ENCODE results near the gene GLP1R. TPM values are rescaled to one million over a fixed set of nuclear protein-coding genes. Genes with fewer than 3 reads are reported as not detected.

Gene GLP1R
- total and polyA plus RNA-seq, 2 of the 13 experiments (the other 11 are each of a cell fraction or from before 2014, with no cell fraction given), result not detected

DNA sequence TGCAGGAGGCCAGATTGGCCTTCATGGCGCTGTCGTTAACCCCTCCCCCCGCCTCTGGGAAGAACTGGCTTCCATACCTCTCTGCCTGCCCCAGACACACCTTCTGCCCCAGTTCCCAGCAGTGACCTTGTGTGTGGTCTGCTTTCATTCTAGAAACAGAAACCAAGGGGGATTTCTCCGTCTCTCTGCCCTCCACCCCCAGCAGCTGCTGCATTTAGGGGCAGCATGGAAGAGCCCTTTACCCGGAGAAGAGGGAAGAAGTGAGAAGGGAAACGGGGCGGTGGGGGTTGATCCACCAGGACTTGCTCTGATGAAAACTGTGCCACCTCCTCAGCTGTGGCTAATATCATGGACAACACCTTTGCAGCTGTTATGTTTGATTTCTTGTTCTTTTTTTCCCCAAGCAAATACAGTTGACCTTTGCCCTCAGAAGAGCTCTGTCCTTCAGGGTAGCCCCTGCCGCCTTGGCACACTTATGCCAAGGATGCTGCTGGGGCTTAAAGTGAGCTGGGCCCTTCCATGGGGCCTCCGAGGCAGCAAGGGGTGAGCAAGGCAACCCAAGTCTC is 6.1 kb downstream of the GLP1R start:
- H3K9ac ChIP-seq (ENCODE audit: insufficient read depth, low read depth, low read length), result no peak overlapping the region
- no peak overlapping the region for H3K27ac ChIP-seq (ENCODE audit: extremely low read length, insufficient read depth, low read length)
- no peak for DNase-seq (ENCODE audit: low spot score)
- POLR2A ChIA-PET, result no interaction called here
- 25% methylated on average over 6 of the region's 9 CpGs for WGBS (ENCODE audit: low lambda C conversion rate)
- intact Hi-C loops (cut with micrococcal nuclease; ENCODE audit: unreplicated experiment) (no loop called here), in situ Hi-C loops (cut with HindIII; ENCODE audit: extremely low pct_ligation_motif_present, low pct_unique_long_range_greater_than_20kb) (no loop called here)
- FAIRE-seq, result no peak
- H3K27me3 ChIP-seq (ENCODE audit: control insufficient read depth in 1 of 2, insufficient read depth in 2 of 2, low read length in 2 of 2), result peaks cover under 1 to 41% of the 10 kb centered on the region in 2 experiments; a peak in 3 of 5 replicates
- H2AFZ ChIP-seq (ENCODE audit: low read length), result no peak overlapping the region
- BruUV-seq (replicated peaks), result no TSS peak
- H3K4me1 ChIP-seq (ENCODE audit: insufficient read depth, low read length), result no peaks in the 10 kb centered on the region
- no peak overlapping the region for H3K4me3 ChIP-seq (replicated peaks in 1 of 3; ENCODE audit: insufficient read depth in 1 of 3, low read depth in 2 of 3, low read length in 3 of 3)
- H3K79me2 ChIP-seq (ENCODE audit: insufficient read depth, low read length), result no peaks in the 10 kb centered on the region
- H4K20me1 ChIP-seq (ENCODE audit: insufficient read depth, low read length), result no peaks in the 10 kb centered on the region
- CTCF ChIA-PET (ENCODE audit: low intra/inter-chr PET ratio, low total read pairs), result no interaction called here
- no peaks in the 10 kb centered on the region for H3K9me3 ChIP-seq (ENCODE audit: low read length)
- no peak overlapping the region for H3K4me2 ChIP-seq (ENCODE audit: low read depth, low read length)
- ATAC-seq, result peak; percentile 20; the same call in 2 of the 3 replicates
- H3K36me3 ChIP-seq (replicated peaks in 1 of 2; ENCODE audit: control insufficient read depth in 1 of 2, insufficient read depth in 2 of 2, low read length in 2 of 2), result no peaks in the 10 kb centered on the region
- TF ChIP-seq, protein P1, sequence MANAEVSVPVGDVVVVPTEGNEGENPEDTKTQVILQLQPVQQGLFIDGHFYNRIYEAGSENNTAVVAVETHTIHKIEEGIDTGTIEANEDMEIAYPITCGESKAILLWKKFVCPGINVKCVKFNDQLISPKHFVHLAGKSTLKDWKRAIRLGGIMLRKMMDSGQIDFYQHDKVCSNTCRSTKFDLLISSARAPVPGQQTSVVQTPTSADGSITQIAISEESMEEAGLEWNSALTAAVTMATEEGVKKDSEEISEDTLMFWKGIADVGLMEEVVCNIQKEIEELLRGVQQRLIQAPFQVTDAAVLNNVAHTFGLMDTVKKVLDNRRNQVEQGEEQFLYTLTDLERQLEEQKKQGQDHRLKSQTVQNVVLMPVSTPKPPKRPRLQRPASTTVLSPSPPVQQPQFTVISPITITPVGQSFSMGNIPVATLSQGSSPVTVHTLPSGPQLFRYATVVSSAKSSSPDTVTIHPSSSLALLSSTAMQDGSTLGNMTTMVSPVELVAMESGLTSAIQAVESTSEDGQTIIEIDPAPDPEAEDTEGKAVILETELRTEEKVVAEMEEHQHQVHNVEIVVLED (CRISPR knock-in tag; IDR thresholded peaks at IDR 0.05; ENCODE audit: borderline replicate concordance), result no peak
- TF ChIP-seq NFATC3 (CRISPR knock-in tag; IDR thresholded peaks at IDR 0.05) (no peak), PLRG1 (conservative IDR thresholded peaks at IDR 0.05) (no peak), ZNF30 (CRISPR knock-in tag; IDR thresholded peaks at IDR 0.05) (no peak), ZNF629 (CRISPR knock-in tag; conservative IDR thresholded peaks at IDR 0.05) (no peak), FOXA3 (CRISPR knock-in tag; IDR thresholded peaks at IDR 0.05) (no peak), MIXL1 (CRISPR knock-in tag; IDR thresholded peaks at IDR 0.05) (no peak), ZNF282 (IDR thresholded peaks at IDR 0.05; ENCODE audit: partially characterized antibody) (no peak), KLF6 (CRISPR knock-in tag; IDR thresholded peaks at IDR 0.05) (no peak), FOXO1 (CRISPR knock-in tag; IDR thresholded peaks at IDR 0.05) (no peak), RBM22 (optimal IDR thresholded peaks at IDR 0.05; ENCODE audit: low read length) (no peak), ADNP (CRISPR knock-in tag; IDR thresholded peaks at IDR 0.05) (no peak), ZKSCAN8 (CRISPR knock-in tag; IDR thresholded peaks at IDR 0.05; ENCODE audit: borderline replicate concordance) (no peak)
- TF ChIP-seq, protein P2, sequence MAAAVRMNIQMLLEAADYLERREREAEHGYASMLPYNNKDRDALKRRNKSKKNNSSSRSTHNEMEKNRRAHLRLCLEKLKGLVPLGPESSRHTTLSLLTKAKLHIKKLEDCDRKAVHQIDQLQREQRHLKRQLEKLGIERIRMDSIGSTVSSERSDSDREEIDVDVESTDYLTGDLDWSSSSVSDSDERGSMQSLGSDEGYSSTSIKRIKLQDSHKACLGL (CRISPR knock-in tag; IDR thresholded peaks at IDR 0.05), result no peak
- TF ChIP-seq, protein P3, sequence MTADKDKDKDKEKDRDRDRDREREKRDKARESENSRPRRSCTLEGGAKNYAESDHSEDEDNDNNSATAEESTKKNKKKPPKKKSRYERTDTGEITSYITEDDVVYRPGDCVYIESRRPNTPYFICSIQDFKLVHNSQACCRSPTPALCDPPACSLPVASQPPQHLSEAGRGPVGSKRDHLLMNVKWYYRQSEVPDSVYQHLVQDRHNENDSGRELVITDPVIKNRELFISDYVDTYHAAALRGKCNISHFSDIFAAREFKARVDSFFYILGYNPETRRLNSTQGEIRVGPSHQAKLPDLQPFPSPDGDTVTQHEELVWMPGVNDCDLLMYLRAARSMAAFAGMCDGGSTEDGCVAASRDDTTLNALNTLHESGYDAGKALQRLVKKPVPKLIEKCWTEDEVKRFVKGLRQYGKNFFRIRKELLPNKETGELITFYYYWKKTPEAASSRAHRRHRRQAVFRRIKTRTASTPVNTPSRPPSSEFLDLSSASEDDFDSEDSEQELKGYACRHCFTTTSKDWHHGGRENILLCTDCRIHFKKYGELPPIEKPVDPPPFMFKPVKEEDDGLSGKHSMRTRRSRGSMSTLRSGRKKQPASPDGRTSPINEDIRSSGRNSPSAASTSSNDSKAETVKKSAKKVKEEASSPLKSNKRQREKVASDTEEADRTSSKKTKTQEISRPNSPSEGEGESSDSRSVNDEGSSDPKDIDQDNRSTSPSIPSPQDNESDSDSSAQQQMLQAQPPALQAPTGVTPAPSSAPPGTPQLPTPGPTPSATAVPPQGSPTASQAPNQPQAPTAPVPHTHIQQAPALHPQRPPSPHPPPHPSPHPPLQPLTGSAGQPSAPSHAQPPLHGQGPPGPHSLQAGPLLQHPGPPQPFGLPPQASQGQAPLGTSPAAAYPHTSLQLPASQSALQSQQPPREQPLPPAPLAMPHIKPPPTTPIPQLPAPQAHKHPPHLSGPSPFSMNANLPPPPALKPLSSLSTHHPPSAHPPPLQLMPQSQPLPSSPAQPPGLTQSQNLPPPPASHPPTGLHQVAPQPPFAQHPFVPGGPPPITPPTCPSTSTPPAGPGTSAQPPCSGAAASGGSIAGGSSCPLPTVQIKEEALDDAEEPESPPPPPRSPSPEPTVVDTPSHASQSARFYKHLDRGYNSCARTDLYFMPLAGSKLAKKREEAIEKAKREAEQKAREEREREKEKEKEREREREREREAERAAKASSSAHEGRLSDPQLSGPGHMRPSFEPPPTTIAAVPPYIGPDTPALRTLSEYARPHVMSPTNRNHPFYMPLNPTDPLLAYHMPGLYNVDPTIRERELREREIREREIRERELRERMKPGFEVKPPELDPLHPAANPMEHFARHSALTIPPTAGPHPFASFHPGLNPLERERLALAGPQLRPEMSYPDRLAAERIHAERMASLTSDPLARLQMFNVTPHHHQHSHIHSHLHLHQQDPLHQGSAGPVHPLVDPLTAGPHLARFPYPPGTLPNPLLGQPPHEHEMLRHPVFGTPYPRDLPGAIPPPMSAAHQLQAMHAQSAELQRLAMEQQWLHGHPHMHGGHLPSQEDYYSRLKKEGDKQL (CRISPR knock-in tag; IDR thresholded peaks at IDR 0.05; ENCODE audit: low read depth), result no peak
- TF ChIP-seq, protein P4, sequence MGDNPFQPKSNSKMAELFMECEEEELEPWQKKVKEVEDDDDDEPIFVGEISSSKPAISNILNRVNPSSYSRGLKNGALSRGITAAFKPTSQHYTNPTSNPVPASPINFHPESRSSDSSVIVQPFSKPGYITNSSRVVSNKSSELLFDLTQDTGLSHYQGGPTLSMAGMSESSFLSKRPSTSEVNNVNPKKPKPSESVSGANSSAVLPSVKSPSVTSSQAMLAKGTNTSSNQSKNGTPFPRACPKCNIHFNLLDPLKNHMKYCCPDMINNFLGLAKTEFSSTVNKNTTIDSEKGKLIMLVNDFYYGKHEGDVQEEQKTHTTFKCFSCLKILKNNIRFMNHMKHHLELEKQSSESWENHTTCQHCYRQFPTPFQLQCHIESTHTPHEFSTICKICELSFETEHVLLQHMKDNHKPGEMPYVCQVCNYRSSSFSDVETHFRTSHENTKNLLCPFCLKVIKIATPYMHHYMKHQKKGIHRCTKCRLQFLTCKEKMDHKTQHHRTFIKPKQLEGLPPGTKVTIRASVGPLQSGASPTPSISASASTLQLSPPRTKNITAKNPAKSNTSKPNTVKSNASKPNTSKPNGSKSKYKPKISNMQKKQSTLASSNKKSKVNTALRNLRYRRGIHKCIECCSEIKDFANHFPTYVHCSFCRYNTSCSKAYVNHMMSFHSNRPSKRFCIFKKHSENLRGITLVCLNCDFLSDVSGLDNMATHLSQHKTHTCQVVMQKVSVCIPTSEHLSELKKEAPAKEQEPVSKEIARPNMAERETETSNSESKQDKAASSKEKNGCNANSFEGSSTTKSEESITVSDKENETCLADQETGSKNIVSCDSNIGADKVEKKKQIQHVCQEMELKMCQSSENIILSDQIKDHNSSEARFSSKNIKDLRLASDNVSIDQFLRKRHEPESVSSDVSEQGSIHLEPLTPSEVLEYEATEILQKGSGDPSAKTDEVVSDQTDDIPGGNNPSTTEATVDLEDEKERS (CRISPR knock-in tag; IDR thresholded peaks at IDR 0.05), result no peak
